MM.1S (cell line): ENCODE results near the gene HS2ST1.

Experiments used
- DNase-seq: peaks from one replicate; pipeline ENCODE4 v3.0.0-alpha.2; 2015
- H2AFZ ChIP-seq: fragments of 300-600 bp; sonication (generic); 2 replicates; pipeline ENCODE4 v1.6.0; 2016; ENCODE audit warnings: antibody characterized with exemption, low read length
- H3F3A ChIP-seq: fragments of 300-600 bp; sonication (generic); 2 replicates; pipeline ENCODE4 v1.6.1; 2016; ENCODE audit warnings: mild to moderate bottlenecking, antibody characterized with exemption, low read length, moderate library complexity, mixed read lengths; ENCODE audit not compliant: insufficient read depth
- H3K27ac ChIP-seq: fragments of 300-600 bp; sonication (generic); 2 replicates; pipeline ENCODE4 v1.5.1; 2016; ENCODE audit warnings: mild to moderate bottlenecking, low read length
- H3K27me3 ChIP-seq: fragments of 300-600 bp; sonication (generic); replicated peaks from 2 replicates; pipeline ENCODE4 v1.6.0; 2016; ENCODE audit warnings: low read length; ENCODE audit not compliant: insufficient read depth
- H3K36me3 ChIP-seq: fragments of 300-600 bp; sonication (generic); replicated peaks from 2 replicates; pipeline ENCODE4 v1.6.1; 2016; ENCODE audit warnings: mild to moderate bottlenecking, low read length, mixed read lengths; ENCODE audit not compliant: insufficient read depth
- H3K4me1 ChIP-seq: fragments of 300-600 bp; sonication (generic); 2 replicates; pipeline ENCODE4 v1.6.1; 2016; ENCODE audit warnings: low read length, mixed read lengths
- H3K4me2 ChIP-seq: fragments of 300-600 bp; sonication (generic); 2 replicates; pipeline ENCODE4 v1.6.0; 2016; ENCODE audit warnings: low read depth, low read length
- H3K4me3 ChIP-seq: fragments of 300-600 bp; sonication (generic); 2 replicates; pipeline ENCODE4 v1.5.1; 2016; ENCODE audit warnings: low read length, mixed read lengths
- H3K79me2 ChIP-seq: fragments of 300-600 bp; sonication (generic); 2 replicates; pipeline ENCODE4 v1.6.1; 2016; ENCODE audit warnings: mixed run types, low read length, mixed read lengths
- H3K9ac ChIP-seq: fragments of 300-600 bp; sonication (generic); 2 replicates; pipeline ENCODE4 v1.6.1; 2016; ENCODE audit warnings: low read length, mixed read lengths
- H3K9me2 ChIP-seq: fragments of 300-600 bp; sonication (generic); replicated peaks from 2 replicates; pipeline ENCODE4 v1.6.1; 2016; ENCODE audit warnings: mild to moderate bottlenecking, low read length, mixed read lengths; ENCODE audit not compliant: insufficient read depth
- H3K9me3 ChIP-seq: fragments of 300-600 bp; sonication (generic); replicated peaks from 2 replicates; pipeline ENCODE4 v1.6.1; 2016; ENCODE audit warnings: mild to moderate bottlenecking, low read length, mixed read lengths; ENCODE audit not compliant: insufficient read depth
- H4K20me1 ChIP-seq: fragments of 300-600 bp; sonication (generic); 2 replicates; pipeline ENCODE4 v1.6.1; 2016; ENCODE audit warnings: mild to moderate bottlenecking, low read length, moderate library complexity, mixed read lengths; ENCODE audit not compliant: insufficient read depth
- CTCF ChIP-seq: fragments of 300-600 bp; sonication (generic); IDR thresholded peaks from 2 replicates; pipeline ENCODE4 v1.5.1; 2016; ENCODE audit warnings: antibody characterized with exemption, low read length, mixed read lengths
- EZH2 ChIP-seq: fragments of 300-600 bp; sonication (generic); optimal IDR thresholded peaks from 2 replicates; pipeline ENCODE3; 2017; ENCODE audit warnings: low read depth, mild to moderate bottlenecking, antibody characterized with exemption, low read length, mixed read lengths
- EZH2phosphoT487 ChIP-seq: fragments of 300-600 bp; sonication (generic); IDR thresholded peaks from 2 replicates; pipeline ENCODE4 v1.6.1; 2018; ENCODE audit warnings: antibody characterized with exemption, low read length

The HS2ST1 gene

DNA sequence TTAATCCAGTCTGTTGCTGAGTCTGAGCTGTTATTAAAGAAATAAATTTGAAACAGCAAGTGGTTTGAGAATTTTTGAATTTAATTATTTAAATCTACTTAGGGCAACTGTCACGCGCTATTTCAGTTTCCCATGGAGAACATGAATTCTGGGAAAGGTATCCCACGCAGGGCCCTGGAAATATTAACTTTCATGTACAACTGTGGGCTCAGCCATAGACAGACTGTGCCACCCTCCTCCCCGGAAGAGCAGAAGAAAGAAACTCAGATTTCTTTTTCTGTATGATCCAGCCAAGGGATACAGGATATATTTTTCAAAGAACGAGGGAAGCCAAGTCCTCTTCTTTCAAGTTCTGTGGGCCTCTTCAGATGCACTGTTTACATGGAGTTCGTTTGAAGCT is 241.7 kb downstream of the HS2ST1 start:
- TF ChIP-seq EZH2 (no peak), CTCF (no peak), EZH2phosphoT487 (no peak)
- H3K27me3 ChIP-seq = no peaks in the 10 kb centered on the region
- no peaks in the 10 kb centered on the region for H4K20me1 ChIP-seq
- H3K4me2 ChIP-seq = no peak overlapping the region
- no peak overlapping the region for H3K4me3 ChIP-seq
- DNase-seq = no peak
- H3K36me3 ChIP-seq = no peaks in the 10 kb centered on the region
- H3F3A ChIP-seq = peaks cover 14% of the 10 kb centered on the region
- no peak overlapping the region for H3K27ac ChIP-seq
- H3K9me2 ChIP-seq = no peaks in the 10 kb centered on the region
- H3K9me3 ChIP-seq = no peaks in the 10 kb centered on the region
- H3K79me2 ChIP-seq = no peaks in the 10 kb centered on the region
- no peak overlapping the region for H3K9ac ChIP-seq
- no peak overlapping the region for H2AFZ ChIP-seq
- peaks cover 22% of the 10 kb centered on the region for H3K4me1 ChIP-seq

DNA sequence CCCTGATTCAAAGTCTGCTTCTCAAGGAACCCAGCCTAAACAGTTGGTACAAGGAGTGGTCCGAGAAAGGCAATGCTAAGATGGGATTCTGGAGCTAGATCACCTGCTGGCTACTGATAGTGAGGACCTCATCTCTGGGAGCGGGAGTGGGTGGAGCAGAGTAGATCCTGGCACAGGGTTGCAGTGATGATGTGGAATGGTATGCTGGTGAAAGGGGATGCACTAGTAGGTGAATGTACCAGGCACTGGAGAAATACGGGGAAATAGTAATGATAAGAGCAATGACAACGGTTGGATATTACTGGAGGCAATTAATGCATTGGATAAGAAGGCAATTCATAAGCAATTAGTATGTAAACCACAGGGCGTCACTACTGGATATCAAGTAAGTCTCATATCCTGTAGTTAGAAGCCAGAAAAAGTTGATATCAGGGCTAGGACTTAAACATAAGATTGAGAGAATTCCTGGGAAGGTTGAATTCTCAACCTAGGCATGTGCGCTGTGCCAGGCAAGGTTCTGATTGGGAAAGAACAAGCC is 245.0 kb downstream of the HS2ST1 start:
- H4K20me1 ChIP-seq = no peaks in the 10 kb centered on the region
- no peak overlapping the region for H3K4me2 ChIP-seq
- H3K9ac ChIP-seq = no peak overlapping the region
- H3K4me1 ChIP-seq = peaks cover 14% of the 10 kb centered on the region
- no peaks in the 10 kb centered on the region for H3K79me2 ChIP-seq
- no peaks in the 10 kb centered on the region for H3K9me3 ChIP-seq
- H3K4me3 ChIP-seq = no peak overlapping the region
- no peak for DNase-seq
- no peaks in the 10 kb centered on the region for H3K27me3 ChIP-seq
- H3K9me2 ChIP-seq = no peaks in the 10 kb centered on the region
- H3K36me3 ChIP-seq = no peaks in the 10 kb centered on the region
- no peaks in the 10 kb centered on the region for H3F3A ChIP-seq
- H2AFZ ChIP-seq = no peak overlapping the region
- H3K27ac ChIP-seq = no peak overlapping the region
- TF ChIP-seq EZH2phosphoT487 = no peak
- no peak for TF ChIP-seq EZH2
- no peak for TF ChIP-seq CTCF
